Kidney (tissue), 14 donors: ENCODE measurements around the gene BACH1. TPM values are rescaled to one million over a fixed set of nuclear protein-coding genes. Genes with fewer than 3 reads are reported as not detected.

ENCODE experiments used
- DNase-seq, 5 donors: peaks; one replicate each; pipeline ENCODE4 v3.0.0-alpha.2; 2013 to 2020
- FAIRE-seq: peaks from 2 replicates; lab custom pipeline; 2012; peaks lifted over from hg19 to GRCh38; lab: Jason Lieb, UNC
- H3K27ac ChIP-seq, 2 donors: one replicate each; pipeline ENCODE4 v1.7.0; 2013; ENCODE audit warnings: low read depth in 2 of 2, low read length in 2 of 2, inconsistent platforms in 1 of 2
- H3K27me3 ChIP-seq: one replicate; pipeline ENCODE4 v1.7.1; 2013; ENCODE audit warnings: low read length, inconsistent platforms; ENCODE audit not compliant: control insufficient read depth, insufficient read depth
- H3K36me3 ChIP-seq, 3 donors: one replicate each; pipeline versions ENCODE4 v1.7.0 to v1.7.1; 2013; ENCODE audit warnings: low read length in 3 of 3, control low read depth in 1 of 3, inconsistent platforms in 1 of 3; ENCODE audit not compliant: insufficient read depth in 3 of 3, control insufficient read depth in 2 of 3
- H3K4me1 ChIP-seq, 3 donors: one replicate each; pipeline versions ENCODE4 v1.7.0 to v1.7.1; 2013; ENCODE audit warnings: low read length in 3 of 3, inconsistent platforms in 1 of 3, low read depth in 1 of 3; ENCODE audit not compliant: control insufficient read depth in 2 of 3, insufficient read depth in 2 of 3
- H3K4me3 ChIP-seq, 3 donors: one replicate each; pipeline versions ENCODE4 v1.7.0 to v1.8.1; 2013; ENCODE audit warnings: low read length in 3 of 3, control low read depth in 1 of 3, inconsistent platforms in 1 of 3
- H3K9ac ChIP-seq, 3 donors: one replicate each; pipeline versions ENCODE4 v1.7.0 to v1.7.1; 2013; ENCODE audit warnings: low read length in 3 of 3, control low read depth in 1 of 3, inconsistent platforms in 1 of 3
- H3K9me3 ChIP-seq, 3 donors: one replicate each; pipeline versions ENCODE4 v1.7.0 to v1.7.1; 2013; ENCODE audit warnings: low read length in 3 of 3, control low read depth in 1 of 3, inconsistent platforms in 1 of 3; ENCODE audit not compliant: control insufficient read depth in 2 of 3, insufficient read depth in 1 of 3
- CTCF ChIP-seq: IDR thresholded peaks from 3 replicates; pipeline ENCODE4 v1.5.1; 2012; ENCODE audit warnings: mild to moderate bottlenecking, moderate library complexity, borderline replicate concordance; ENCODE audit not compliant: insufficient read depth; ENCODE audit errors: extremely low read depth
- intact Hi-C: fragments of 100-400 bp; cut with DNase I; formaldehyde crosslinking; loops from one replicate; pipeline ENCODE4 v1.11.1; 2022
- polyA plus RNA-seq: library from polyadenylated mRNA; stranded (reverse); fragments of 350-450 nt; fragmentation: Illumina TruSeq; extraction: RNeasy Lipid Tissue Mini Kit (QIAGEN cat#74804); gene quantifications from one replicate; pipeline ENCODE4 v1.2.3, GENCODE V29; 2014; ENCODE audit warnings: low read depth, low replicate concordance; ENCODE audit not compliant: insufficient read depth
- total RNA-seq: library from RNA; stranded (reverse); fragmentation: NEBNext Ultra II Directional; extraction: Animal tissue kit (Norgen Biotek cat#: 25700); gene quantifications from one replicate; pipeline ENCODE4 v1.2.1, GENCODE V29; 2021
- donor health status: control.
- donor health status: control.
- donor health status: control.
- donor health status: control.
- donor health status: control.
- donor health status: DM: yes; HTN: yes; CAD: no.
- donor health status: Normal renal cell carcinoma (clear cell type).

BACH1 gene
- total and polyA plus RNA-seq, 2 donors from 2014 or later = 5.6 to 85.1 TPM

GRCh38 chr21:29333406-29333805 is 34.7 kb downstream of the BACH1 start:
- no peak for TF ChIP-seq CTCF
- intact Hi-C loops = no loop called here
- H3K4me3 ChIP-seq = no peak overlapping the region
- peak; percentile 3 for FAIRE-seq
- H3K27ac ChIP-seq = no peak overlapping the region
- DNase-seq = no peak
- H3K9ac ChIP-seq = no peak overlapping the region
- no peaks in the 10 kb centered on the region for H3K9me3 ChIP-seq
- no peaks in the 10 kb centered on the region for H3K4me1 ChIP-seq
- no peaks in the 10 kb centered on the region for H3K27me3 ChIP-seq
- peaks cover 0 to 6% (median 0%) of the 10 kb centered on the region in 3 donors for H3K36me3 ChIP-seq

GRCh38 chr21:29334717-29335428 is 36.2 kb downstream of the BACH1 start:
- Histone ChIP-seq H3K4me3 (no peak overlapping the region), H3K27me3 (no peaks in the 10 kb centered on the region), H3K9ac (no peak overlapping the region), H3K36me3 (peaks cover 0 to 6% (median 0%) of the 10 kb centered on the region in 3 donors), H3K9me3 (no peaks in the 10 kb centered on the region), H3K4me1 (no peaks in the 10 kb centered on the region), H3K27ac (no peak overlapping the region)
- FAIRE-seq (no peak), DNase-seq (no peak)
- intact Hi-C loops = no loop called here
- TF ChIP-seq CTCF = no peak

- Histone ChIP-seq H3K27ac (no peak overlapping the region), H3K4me3 (no peak overlapping the region), H3K9me3 (no peaks in the 10 kb centered on the region), H3K36me3 (peaks cover 0 to 6% (median 0%) of the 10 kb centered on the region in 3 donors), H3K4me1 (no peaks in the 10 kb centered on the region), H3K27me3 (no peaks in the 10 kb centered on the region), H3K9ac (no peak overlapping the region)
- no peak for DNase-seq
- FAIRE-seq = peak; percentile 6
- intact Hi-C loops = no loop called here
- no peak for TF ChIP-seq CTCF
Observed at GRCh38 chr21:29335720-29336119, 37.0 kb downstream of the BACH1 start.

- no peak overlapping the region for H3K27ac ChIP-seq
- no peaks in the 10 kb centered on the region for H3K27me3 ChIP-seq
- intact Hi-C loops = no loop called here
- H3K9me3 ChIP-seq = no peaks in the 10 kb centered on the region
- DNase-seq (no peak), FAIRE-seq (no peak)
- no peak overlapping the region for H3K4me3 ChIP-seq
- H3K4me1 ChIP-seq = no peaks in the 10 kb centered on the region
- H3K36me3 ChIP-seq = peaks cover 0 to 4% (median 3%) of the 10 kb centered on the region in 3 donors
- TF ChIP-seq CTCF = no peak
- H3K9ac ChIP-seq = no peak overlapping the region
Observed at GRCh38 chr21:29338256-29338655, 39.5 kb downstream of the BACH1 start.
